Transverse colon (tissue), 4 donors: ENCODE results near the gene RIMS3. TPM values are rescaled to one million over a fixed set of nuclear protein-coding genes. Genes with fewer than 3 reads are reported as not detected.
A peak's percentile ranks its signal among the peaks of the same experiment; 100 is the strongest.

Experiments used
- DNase-seq: peaks from one replicate; pipeline ENCODE4 v3.0.0-alpha.2; 2019
- H3K27ac ChIP-seq, 4 donors: fragments of 200-600 bp; sonication (generic); 2 replicates each; pipeline ENCODE4 v1.5.1; 2016 to 2018; ENCODE audit warnings: inconsistent platforms in 4 of 4
- H3K27me3 ChIP-seq: fragments of 200-600 bp; sonication (generic); 2 replicates; pipeline ENCODE4 v1.5.1; 2017; ENCODE audit warnings: inconsistent platforms
- H3K36me3 ChIP-seq, 4 donors: fragments of 200-600 bp; sonication (generic); 2 replicates each; pipeline ENCODE4 v1.5.1; 2017 to 2019; ENCODE audit warnings: inconsistent platforms in 4 of 4
- H3K4me1 ChIP-seq, 4 donors: fragments of 200-600 bp; sonication (generic); 2 replicates each; pipeline ENCODE4 v1.5.1; 2017 to 2020; ENCODE audit warnings: inconsistent platforms in 4 of 4
- H3K4me3 ChIP-seq, 4 donors: fragments of 200-600 bp; sonication (generic); 1 replicate in 1 of 4; 2 replicates in 3 of 4; pipeline versions ENCODE4 v1.5.1 to v1.6.1; 2017 to 2019; ENCODE audit warnings: inconsistent platforms in 4 of 4
- H3K9me3 ChIP-seq, 2 donors: fragments of 200-600 bp; sonication (generic); 2 replicates each; pipeline ENCODE4 v1.5.1; 2017 to 2019; ENCODE audit warnings: inconsistent platforms in 2 of 2
- CTCF ChIP-seq, 5 experiments: fragments of 200-600 bp in 3 of 5; fragments of 450-650 bp in 2 of 5; sonication (generic) in 3 of 5; IDR thresholded peaks; 1 replicate in 2 of 5; 2 replicates in 3 of 5; pipeline ENCODE4 v1.5.1; 2016 to 2017; ENCODE audit warnings: antibody characterized with exemption in 5 of 5, inconsistent platforms in 3 of 5, mild to moderate bottlenecking in 2 of 5, moderate library complexity in 1 of 5
- EP300 ChIP-seq: sonication (generic); formaldehyde crosslinking; IDR thresholded peaks from one replicate; pipeline ENCODE4 v1.6.1; 2017; ENCODE audit warnings: antibody characterized with exemption, low read depth
- POLR2A ChIP-seq: fragments of 450-650 bp; IDR thresholded peaks from one replicate; pipeline ENCODE4 v1.6.1; 2016; ENCODE audit warnings: antibody characterized with exemption, mild to moderate bottlenecking, moderate library complexity
- POLR2AphosphoS5 ChIP-seq, 3 donors: sonication (generic); formaldehyde crosslinking; IDR thresholded peaks; one replicate each; pipeline ENCODE4 v1.6.1; 2016; ENCODE audit warnings: antibody characterized with exemption in 3 of 3
- WGBS, 2 donors: methylation state at CpG; one replicate each; pipeline ENCODE4 v1.1.5; 2018; ENCODE audit warnings: low coverage in 1 of 2; 5-methylcytosine and 5-hydroxymethylcytosine counted together
- in situ Hi-C, 4 donors: fragments of 200-750 bp; cut with MboI; loops; one replicate each; pipeline versions ENCODE4 v1.15.0 to v1.15.1; 2017; ENCODE audit warnings: low sequenced_read_pairs in 3 of 4, low pct_ligation_motif_present in 1 of 4, low pct_unique_long_range_greater_than_20kb in 1 of 4
- intact Hi-C: fragments of 100-400 bp; cut with DNase I; formaldehyde crosslinking; loops from one replicate; pipeline ENCODE4 v1.15.1; 2023; ENCODE audit warnings: low total_unique reads
- total RNA-seq, 4 donors: library from RNA; depleted of rRNA; stranded (reverse); fragments of >200 nt; gene quantifications; one replicate each; pipeline ENCODE4 v1.1.0, GENCODE V29; 2016

Gene RIMS3
- total RNA-seq, 4 donors from 2014 or later: 1.9 to 14.7 (median 5.4) TPM

GRCh38 chr1:40652979-40653378 lies 12.5 kb downstream of the RIMS3 start:
- peaks cover 0 to 13% (median 8%) of the 10 kb centered on the region in 4 donors for H3K4me1 ChIP-seq
- in situ Hi-C loops: no loop called here
- H3K4me3 ChIP-seq: no peak overlapping the region
- 81% methylated on average over 2 to 4 of the region's 4 CpGs for WGBS, 2 donors
- intact Hi-C loops: no loop called here
- no peak for DNase-seq
- H3K27me3 ChIP-seq: no peaks in the 10 kb centered on the region
- TF ChIP-seq POLR2A (no peak), POLR2AphosphoS5 (IDR thresholded peaks at IDR 0.05) (no peak), CTCF (IDR thresholded peaks at IDR 0.05) (no peak), EP300 (no peak)
- H3K27ac ChIP-seq: no peak overlapping the region
- no peaks in the 10 kb centered on the region for H3K9me3 ChIP-seq
- H3K36me3 ChIP-seq: no peaks in the 10 kb centered on the region

DNA sequence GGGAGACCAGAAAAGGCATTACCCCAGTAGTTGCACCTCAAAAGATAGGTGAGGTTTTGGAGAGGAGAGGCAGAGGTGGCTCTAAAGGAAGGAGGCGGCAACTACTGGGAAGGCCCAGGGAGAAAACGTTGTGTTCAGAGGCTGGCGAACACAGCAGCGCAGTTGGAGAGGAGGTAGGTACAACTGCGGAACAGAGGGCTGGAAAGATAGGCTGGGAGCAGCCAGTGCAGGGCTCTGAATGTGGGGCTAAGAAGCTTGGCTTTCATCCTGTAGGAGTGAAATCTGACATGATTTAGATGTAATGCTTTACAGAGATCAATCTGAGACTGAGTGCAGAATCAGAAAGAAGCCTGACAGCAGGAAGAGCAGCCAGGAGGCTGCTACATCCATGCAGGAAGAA lies 13.0 kb downstream of the RIMS3 start:
- Histone ChIP-seq H3K9me3 (no peaks in the 10 kb centered on the region), H3K4me1 (peaks cover 0 to 13% (median 8%) of the 10 kb centered on the region in 4 donors), H3K4me3 (no peak overlapping the region), H3K27ac (peak overlapping the region in 3 of 4 donors; percentile 31 to 60 (median 51)), H3K27me3 (no peaks in the 10 kb centered on the region), H3K36me3 (no peaks in the 10 kb centered on the region)
- DNase-seq: no peak
- in situ Hi-C loops: no loop called here
- intact Hi-C loops: no loop called here
- no peak for TF ChIP-seq POLR2AphosphoS5 (IDR thresholded peaks at IDR 0.05)
- 84% methylated on average over 5 of the region's 5 CpGs; no CpG with 5 or more reads in 1 of the 2 donors for WGBS, 2 donors

DNA sequence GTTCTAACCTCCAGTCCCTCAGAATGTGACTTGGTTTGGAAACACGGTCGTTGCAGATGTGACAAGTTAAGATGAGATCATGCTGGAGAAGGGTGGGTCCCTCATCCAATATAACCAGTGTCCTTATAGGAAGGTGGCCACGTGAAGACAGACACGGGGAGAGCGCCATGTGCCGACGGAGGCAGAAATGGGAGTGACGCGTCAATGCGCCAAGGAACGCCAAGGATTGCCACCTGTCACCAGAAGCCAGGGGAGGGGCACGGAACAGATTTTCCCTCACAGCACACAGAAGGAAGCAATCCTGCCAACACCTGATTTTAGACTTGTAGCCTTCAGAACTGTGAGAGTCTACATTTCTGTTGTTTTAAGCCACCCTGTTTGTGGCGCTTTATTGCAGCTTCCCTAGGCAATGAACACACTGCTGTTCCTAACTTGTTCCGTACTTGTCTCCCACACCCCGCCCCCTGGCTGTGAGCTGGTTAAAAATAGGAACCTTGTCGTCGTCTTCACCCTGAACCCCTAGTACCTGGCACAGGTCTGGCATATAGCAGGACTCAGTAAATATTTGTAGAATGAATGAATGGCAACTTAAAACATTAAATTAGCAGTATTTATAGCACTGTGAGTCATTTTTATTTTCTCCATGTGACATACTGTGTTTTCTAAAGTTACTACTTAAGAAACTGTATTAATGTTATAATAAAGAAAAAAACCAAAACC lies 14.2 kb downstream of the RIMS3 start:
- in situ Hi-C loops: no loop called here
- Histone ChIP-seq H3K36me3 (no peaks in the 10 kb centered on the region), H3K9me3 (no peaks in the 10 kb centered on the region), H3K27ac (peak overlapping the region; percentile 31 to 60 (median 42)), H3K4me3 (no peak overlapping the region), H3K4me1 (peaks cover 0 to 13% (median 8%) of the 10 kb centered on the region in 4 donors), H3K27me3 (no peaks in the 10 kb centered on the region)
- intact Hi-C loops: no loop called here
- TF ChIP-seq EP300: no peak
- TF ChIP-seq CTCF (IDR thresholded peaks at IDR 0.05): peak in 2 of 5 experiments; percentile 11 to 28
- TF ChIP-seq POLR2A: no peak
- peak in 2 of 3 donors; percentile 19 to 42 for TF ChIP-seq POLR2AphosphoS5 (IDR thresholded peaks at IDR 0.05)
- WGBS, 2 donors: 53% methylated on average over 17 of the region's 17 CpGs; no CpG with 5 or more reads in 1 of the 2 donors
- DNase-seq: peak; percentile 75

- no peaks in the 10 kb centered on the region for H3K36me3 ChIP-seq
- no peak for DNase-seq
- no peaks in the 10 kb centered on the region for H3K9me3 ChIP-seq
- in situ Hi-C loops (no loop called here), intact Hi-C loops (no loop called here)
- peak overlapping the region in 3 of 4 donors; percentile 31 to 60 (median 51) for H3K27ac ChIP-seq
- no peaks in the 10 kb centered on the region for H3K27me3 ChIP-seq
- 73% methylated on average over 4 of the region's 4 CpGs; no CpG with 5 or more reads in 1 of the 2 donors for WGBS, 2 donors
- no peak for TF ChIP-seq POLR2A
- TF ChIP-seq CTCF (IDR thresholded peaks at IDR 0.05): peak in 2 of 5 experiments; percentile 12 to 17
- peaks cover 0 to 13% (median 8%) of the 10 kb centered on the region in 4 donors for H3K4me1 ChIP-seq
- no peak overlapping the region for H3K4me3 ChIP-seq
Measured at GRCh38 chr1:40650075-40650474, 15.4 kb downstream of the RIMS3 start.

DNA sequence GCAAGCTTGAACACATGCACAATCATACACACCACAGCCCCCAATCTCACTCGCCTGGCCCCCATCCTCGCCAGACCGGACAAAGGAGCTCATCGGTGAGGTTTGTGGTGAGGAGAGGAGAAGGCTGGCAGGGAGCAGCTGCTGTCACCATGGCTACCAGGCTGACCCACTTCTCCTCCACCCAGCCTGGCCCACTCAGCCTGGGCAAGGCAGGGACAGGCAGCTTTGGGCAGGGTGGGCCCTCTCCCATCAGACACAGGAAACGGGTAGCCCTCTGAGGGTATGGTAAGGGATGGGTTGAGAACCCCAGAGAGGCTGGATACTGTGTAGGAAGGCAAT lies 15.9 kb downstream of the RIMS3 start:
- intact Hi-C loops: no loop called here
- Histone ChIP-seq H3K36me3 (no peaks in the 10 kb centered on the region), H3K27me3 (no peaks in the 10 kb centered on the region), H3K4me3 (no peak overlapping the region), H3K27ac (no peak overlapping the region), H3K4me1 (peaks cover 0 to 13% (median 8%) of the 10 kb centered on the region in 4 donors), H3K9me3 (no peaks in the 10 kb centered on the region)
- TF ChIP-seq POLR2A (no peak), EP300 (no peak), CTCF (IDR thresholded peaks at IDR 0.05) (no peak), POLR2AphosphoS5 (IDR thresholded peaks at IDR 0.05) (no peak)
- in situ Hi-C loops: no loop called here
- WGBS, 2 donors: 80 to 90% methylated on average over 1 to 5 of the region's 5 CpGs
- no peak for DNase-seq
